SJCRH30 (cell line): Measurements from ENCODE around the gene MCTP2. TPM values are rescaled to one million over a fixed set of nuclear protein-coding genes. Genes with fewer than 3 reads are reported as not detected.

ENCODE experiments used
- DNase-seq, 2 experiments: peaks; one replicate each; pipeline ENCODE4 v3.0.0-alpha.2; 2015 to 2020
- H3K27ac ChIP-seq: fragments of 250-450 bp; sonication (Bioruptor Pico); 2 replicates; pipeline ENCODE4 v1.5.1; 2020; ENCODE audit warnings: mild to moderate bottlenecking, moderate library complexity
- H3K27me3 ChIP-seq: fragments of 250-450 bp; sonication (Bioruptor Pico); 2 replicates; pipeline ENCODE4 v1.5.1; 2020; ENCODE audit warnings: mild to moderate bottlenecking, moderate library complexity
- H3K36me3 ChIP-seq: fragments of 250-450 bp; sonication (Bioruptor Pico); 2 replicates; pipeline ENCODE4 v1.5.1; 2020; ENCODE audit warnings: mild to moderate bottlenecking, moderate library complexity
- H3K4me1 ChIP-seq: fragments of 250-450 bp; sonication (Bioruptor Pico); 2 replicates; pipeline ENCODE4 v1.5.1; 2020; ENCODE audit warnings: mild to moderate bottlenecking, moderate library complexity
- H3K4me3 ChIP-seq: fragments of 250-450 bp; sonication (Bioruptor Pico); 2 replicates; pipeline ENCODE4 v1.5.1; 2020; ENCODE audit warnings: mild to moderate bottlenecking, moderate library complexity
- H3K9me3 ChIP-seq: fragments of 250-450 bp; sonication (Bioruptor Pico); replicated peaks from 2 replicates; pipeline ENCODE4 v1.5.1; 2020; ENCODE audit warnings: mild to moderate bottlenecking, moderate library complexity
- total RNA-seq: library from RNA; depleted of rRNA; stranded (reverse); fragments of >200 nt; shearing (Covaris generic); gene quantifications from 2 replicates; pipeline ENCODE4 v1.2.3, GENCODE V29; 2014; rRNA removed

MCTP2 gene, protein sequence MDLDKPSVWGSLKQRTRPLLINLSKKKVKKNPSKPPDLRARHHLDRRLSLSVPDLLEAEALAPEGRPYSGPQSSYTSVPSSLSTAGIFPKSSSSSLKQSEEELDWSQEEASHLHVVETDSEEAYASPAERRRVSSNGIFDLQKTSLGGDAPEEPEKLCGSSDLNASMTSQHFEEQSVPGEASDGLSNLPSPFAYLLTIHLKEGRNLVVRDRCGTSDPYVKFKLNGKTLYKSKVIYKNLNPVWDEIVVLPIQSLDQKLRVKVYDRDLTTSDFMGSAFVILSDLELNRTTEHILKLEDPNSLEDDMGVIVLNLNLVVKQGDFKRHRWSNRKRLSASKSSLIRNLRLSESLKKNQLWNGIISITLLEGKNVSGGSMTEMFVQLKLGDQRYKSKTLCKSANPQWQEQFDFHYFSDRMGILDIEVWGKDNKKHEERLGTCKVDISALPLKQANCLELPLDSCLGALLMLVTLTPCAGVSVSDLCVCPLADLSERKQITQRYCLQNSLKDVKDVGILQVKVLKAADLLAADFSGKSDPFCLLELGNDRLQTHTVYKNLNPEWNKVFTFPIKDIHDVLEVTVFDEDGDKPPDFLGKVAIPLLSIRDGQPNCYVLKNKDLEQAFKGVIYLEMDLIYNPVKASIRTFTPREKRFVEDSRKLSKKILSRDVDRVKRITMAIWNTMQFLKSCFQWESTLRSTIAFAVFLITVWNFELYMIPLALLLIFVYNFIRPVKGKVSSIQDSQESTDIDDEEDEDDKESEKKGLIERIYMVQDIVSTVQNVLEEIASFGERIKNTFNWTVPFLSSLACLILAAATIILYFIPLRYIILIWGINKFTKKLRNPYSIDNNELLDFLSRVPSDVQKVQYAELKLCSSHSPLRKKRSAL
- total RNA-seq = 0.13 and 0.38 TPM in 2 replicates

DNA sequence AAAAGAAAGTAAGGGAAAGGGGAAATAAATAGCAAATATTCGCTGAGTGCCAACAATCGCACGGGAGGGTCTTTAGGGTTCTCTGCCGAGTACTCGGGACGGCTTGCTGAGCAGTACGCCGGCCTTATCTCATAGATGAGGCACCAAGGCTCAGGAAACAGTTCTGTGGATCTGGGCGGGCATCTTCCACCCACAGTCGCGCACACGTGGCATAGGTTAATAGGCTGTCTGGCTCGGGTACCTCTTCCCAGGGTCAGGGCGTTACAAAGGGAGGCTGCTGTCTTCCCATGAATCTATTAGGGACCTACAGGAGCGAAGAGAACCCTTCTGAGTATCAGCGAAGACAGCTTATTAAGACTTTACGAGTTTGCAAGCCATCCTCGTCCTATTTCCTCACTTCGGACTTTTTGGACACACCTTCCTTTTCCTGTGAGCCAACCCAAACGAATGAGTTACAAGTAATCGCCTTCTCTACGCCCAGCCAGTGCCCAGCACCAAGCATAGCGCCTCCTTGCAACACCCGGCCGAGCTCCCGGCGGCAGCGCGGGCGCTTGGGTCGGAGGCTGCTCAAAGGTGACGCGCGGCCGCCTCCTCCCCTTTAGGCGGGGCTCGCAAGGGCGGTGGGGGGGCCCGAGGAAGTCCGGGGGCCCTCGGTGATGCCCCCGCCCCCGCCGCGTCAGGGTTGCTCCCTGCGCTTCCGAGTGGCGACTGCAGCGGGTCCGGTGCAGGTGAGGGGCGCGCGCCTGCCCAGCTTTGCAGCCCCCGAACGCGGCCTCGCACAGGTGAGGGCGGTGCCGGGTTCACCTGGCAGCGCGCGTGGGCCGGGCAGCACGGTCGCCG is at the start of gene MCTP2:
TSS of gene MCTP2 (plus strand) at position 679 of the 840 bp plus-strand sequence. CDS start 66,705 bp downstream, outside the sequence.
- H3K4me3 ChIP-seq = no peak within 1 kb of the TSS
- no peaks in the 10 kb centered on the region for H3K27me3 ChIP-seq
- H3K4me1 ChIP-seq = no peaks in the 10 kb centered on the region
- no peak within 1 kb of the TSS for H3K27ac ChIP-seq
- H3K36me3 ChIP-seq = no peaks in the 10 kb centered on the region
- DNase-seq = no peak
- H3K9me3 ChIP-seq = no peaks in the 10 kb centered on the region

DNA sequence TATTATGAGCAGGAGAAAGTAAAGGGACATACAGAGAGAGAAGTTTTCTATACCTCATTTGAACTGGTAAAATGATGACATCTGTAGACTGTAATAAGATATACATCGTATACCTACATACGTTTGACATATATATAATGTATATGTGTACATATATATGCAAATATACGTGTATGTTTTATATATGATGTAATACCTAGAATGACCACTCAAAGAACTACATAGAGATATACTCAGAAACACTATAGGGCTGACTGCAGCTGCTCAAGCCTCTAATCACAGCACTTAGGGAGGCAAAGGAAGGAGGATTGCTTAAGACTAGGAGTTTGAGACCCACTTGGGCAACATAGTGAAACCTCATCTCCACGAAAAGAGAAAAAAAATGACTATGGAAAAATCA is 48.5 kb upstream of the MCTP2 start:
- Histone ChIP-seq H3K4me3 (no peak overlapping the region), H3K36me3 (no peaks in the 10 kb centered on the region), H3K9me3 (peaks cover 2% of the 10 kb centered on the region; the same call in 1 of the 2 replicates), H3K27me3 (no peaks in the 10 kb centered on the region), H3K4me1 (no peaks in the 10 kb centered on the region), H3K27ac (no peak overlapping the region)
- no peak for DNase-seq

DNA sequence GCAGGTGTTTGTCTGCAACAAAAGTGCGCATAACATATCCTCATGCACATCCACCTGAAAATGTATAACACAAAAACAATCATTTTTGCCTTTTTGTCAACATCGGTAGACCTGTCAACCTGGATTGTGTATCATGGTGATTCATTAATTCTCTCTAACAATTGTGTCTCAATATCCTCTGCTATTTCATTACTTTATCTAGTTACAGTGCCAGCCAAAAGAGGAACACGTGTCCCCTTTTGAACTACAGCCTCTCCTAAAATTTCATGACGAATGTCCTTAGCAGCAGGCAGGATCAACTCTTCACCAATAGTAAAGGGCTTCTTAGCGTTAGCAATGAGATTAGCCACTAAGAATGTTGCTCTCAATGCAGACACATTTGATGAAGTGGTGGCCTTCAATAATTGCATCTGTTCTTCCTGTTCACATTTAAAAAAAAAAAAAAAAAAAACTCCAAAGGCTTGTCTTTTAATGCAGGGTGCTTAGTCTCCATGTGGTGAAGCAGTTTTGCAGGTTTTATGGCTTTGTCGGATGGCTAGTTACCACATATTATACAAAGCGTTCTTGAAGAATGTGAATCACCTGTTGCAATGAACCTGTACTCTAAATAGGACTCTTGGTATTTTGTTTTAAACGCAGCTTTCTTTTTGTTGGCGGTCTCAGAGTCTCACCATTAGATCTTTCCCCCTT is 45.7 kb upstream of the MCTP2 start:
- no peak overlapping the region for H3K4me3 ChIP-seq
- DNase-seq = no peak
- no peak overlapping the region for H3K27ac ChIP-seq
- no peaks in the 10 kb centered on the region for H3K36me3 ChIP-seq
- H3K9me3 ChIP-seq = no peaks in the 10 kb centered on the region
- no peaks in the 10 kb centered on the region for H3K27me3 ChIP-seq
- H3K4me1 ChIP-seq = no peaks in the 10 kb centered on the region

DNA sequence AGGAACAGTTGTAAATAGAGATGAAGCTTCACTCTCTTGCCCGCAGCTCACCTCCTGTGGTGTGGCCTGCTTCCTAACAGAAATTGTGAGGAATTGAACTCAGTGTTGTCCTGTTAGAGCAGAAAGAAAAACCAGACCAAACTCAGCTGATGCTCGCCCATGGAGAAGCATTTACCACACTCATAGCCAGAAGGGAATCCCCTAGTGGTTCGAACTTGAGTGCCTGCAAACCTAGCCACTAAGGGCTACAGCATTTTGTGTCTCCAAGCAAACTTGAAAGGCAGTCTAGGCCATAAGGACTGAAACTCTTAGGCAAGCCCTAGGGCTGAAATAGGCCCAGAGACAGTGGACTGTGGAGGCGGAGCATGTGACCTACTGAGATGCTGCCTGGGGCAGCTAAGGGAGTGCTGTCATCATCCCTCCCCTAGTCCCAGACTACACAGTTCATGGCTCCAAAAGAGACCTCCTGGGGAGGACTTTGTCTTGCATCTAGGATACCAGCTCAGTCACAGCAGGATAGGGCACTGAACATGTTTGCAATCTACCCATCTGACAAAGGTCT is 44.5 kb upstream of the MCTP2 start:
- DNase-seq = no peak
- no peak overlapping the region for H3K27ac ChIP-seq
- no peaks in the 10 kb centered on the region for H3K4me1 ChIP-seq
- no peak overlapping the region for H3K4me3 ChIP-seq
- no peaks in the 10 kb centered on the region for H3K9me3 ChIP-seq
- no peaks in the 10 kb centered on the region for H3K27me3 ChIP-seq
- H3K36me3 ChIP-seq = no peaks in the 10 kb centered on the region

DNA sequence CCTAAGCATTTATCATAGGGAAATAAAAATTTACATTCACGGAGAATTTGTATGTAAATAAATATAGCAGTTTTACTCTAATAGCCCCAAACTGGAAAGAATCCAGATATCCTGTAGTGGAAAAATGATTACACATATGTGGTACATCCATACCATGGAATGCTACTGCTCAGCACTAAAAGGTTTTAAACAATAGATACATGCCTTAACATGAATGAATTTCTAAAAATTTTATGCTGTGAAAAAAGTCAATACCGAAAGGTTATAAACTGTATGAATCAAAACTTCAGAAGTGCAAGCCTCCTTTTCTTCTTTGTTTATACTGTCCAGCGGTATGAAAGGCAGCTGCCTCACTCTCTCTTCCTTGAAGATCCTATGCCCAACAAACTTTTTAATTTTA is 37.5 kb upstream of the MCTP2 start:
- no peak overlapping the region for H3K4me3 ChIP-seq
- no peaks in the 10 kb centered on the region for H3K9me3 ChIP-seq
- H3K36me3 ChIP-seq = no peaks in the 10 kb centered on the region; the same call in 1 of the 2 replicates
- H3K27me3 ChIP-seq = 0 out of 2 replicates have a peak, but pooled peaks cover 4% of the 10 kb centered on the region
- no peak overlapping the region for H3K27ac ChIP-seq
- H3K4me1 ChIP-seq = no peaks in the 10 kb centered on the region
- DNase-seq = no peak

DNA sequence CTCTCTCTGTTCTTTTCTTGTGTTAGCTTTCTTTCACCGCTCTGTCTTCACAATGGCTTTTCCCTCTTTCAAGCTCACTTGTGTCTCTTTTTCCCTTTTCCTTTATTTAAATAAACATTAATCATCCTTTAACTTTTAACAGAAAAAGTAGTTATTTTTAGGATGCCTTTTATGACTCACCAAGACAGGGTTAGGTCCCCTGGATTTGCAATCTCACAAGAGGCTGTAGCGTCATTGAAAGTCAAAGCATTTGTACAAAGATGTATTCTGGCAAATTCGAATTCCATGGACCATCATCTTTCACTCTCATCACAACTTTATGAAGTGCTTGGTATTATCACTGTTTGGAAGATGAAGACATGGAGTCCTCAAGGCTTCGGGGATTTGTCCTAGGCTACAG is 34.8 kb upstream of the MCTP2 start:
- no peak for DNase-seq
- no peaks in the 10 kb centered on the region for H3K9me3 ChIP-seq

DNA sequence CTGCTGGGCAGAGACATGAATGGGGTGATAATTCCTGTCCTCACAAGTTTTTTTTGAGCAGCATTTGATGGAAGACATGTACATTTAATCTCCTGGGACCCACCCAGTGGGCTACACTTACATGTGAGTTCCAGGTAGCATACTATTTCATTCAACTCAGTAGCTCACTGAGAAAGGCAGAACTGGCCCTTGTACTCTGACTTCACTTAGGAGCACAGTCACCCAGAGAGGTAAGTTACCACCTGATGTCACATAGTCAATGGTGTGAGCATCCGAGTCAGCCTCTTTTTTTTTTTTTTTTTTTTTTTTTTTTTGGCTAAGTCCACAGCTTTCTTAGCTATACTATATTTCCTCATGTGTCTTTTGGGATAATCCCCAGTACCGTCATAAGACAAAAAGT is 32.7 kb upstream of the MCTP2 start:
- no peaks in the 10 kb centered on the region for H3K4me1 ChIP-seq
- no peak overlapping the region for H3K27ac ChIP-seq
- 0 out of 2 replicates have a peak, but pooled peaks cover 4% of the 10 kb centered on the region for H3K27me3 ChIP-seq
- H3K9me3 ChIP-seq = no peaks in the 10 kb centered on the region
- H3K4me3 ChIP-seq = no peak overlapping the region
- no peaks in the 10 kb centered on the region; the same call in 1 of the 2 replicates for H3K36me3 ChIP-seq
- DNase-seq = no peak

More for the DNA sequence above, 34.8 kb upstream of the MCTP2 start:
- H3K27me3 ChIP-seq = 0 out of 2 replicates have a peak, but pooled peaks cover 4% of the 10 kb centered on the region
- no peaks in the 10 kb centered on the region for H3K4me1 ChIP-seq
- no peak overlapping the region for H3K4me3 ChIP-seq
- H3K36me3 ChIP-seq = no peaks in the 10 kb centered on the region; the same call in 1 of the 2 replicates
- no peak overlapping the region for H3K27ac ChIP-seq

DNA sequence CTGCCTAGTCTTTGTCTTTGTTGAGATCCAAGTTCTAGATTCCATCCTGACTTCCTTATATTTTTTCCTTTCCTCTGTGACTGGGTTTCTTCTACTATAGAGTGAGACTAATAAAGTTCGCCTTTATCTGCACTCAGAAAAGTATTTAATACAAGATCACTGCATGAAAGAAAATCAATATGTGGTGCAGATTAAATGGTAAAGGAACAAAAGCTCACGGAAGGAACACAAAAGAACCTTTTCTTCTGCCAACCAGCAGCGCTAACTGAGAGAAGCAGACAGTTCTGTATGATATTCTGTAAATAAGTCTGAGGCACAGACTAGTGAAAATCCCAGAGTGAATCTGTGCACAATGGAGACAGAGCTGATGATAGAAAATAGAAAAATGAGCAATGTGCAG is 31.6 kb upstream of the MCTP2 start:
- H3K9me3 ChIP-seq = no peaks in the 10 kb centered on the region
- no peak overlapping the region for H3K4me3 ChIP-seq
- no peak overlapping the region for H3K27ac ChIP-seq
- DNase-seq = no peak
- no peaks in the 10 kb centered on the region for H3K4me1 ChIP-seq
- 0 out of 2 replicates have a peak, but pooled peaks cover 4% of the 10 kb centered on the region for H3K27me3 ChIP-seq
- no peaks in the 10 kb centered on the region; the same call in 1 of the 2 replicates for H3K36me3 ChIP-seq

DNA sequence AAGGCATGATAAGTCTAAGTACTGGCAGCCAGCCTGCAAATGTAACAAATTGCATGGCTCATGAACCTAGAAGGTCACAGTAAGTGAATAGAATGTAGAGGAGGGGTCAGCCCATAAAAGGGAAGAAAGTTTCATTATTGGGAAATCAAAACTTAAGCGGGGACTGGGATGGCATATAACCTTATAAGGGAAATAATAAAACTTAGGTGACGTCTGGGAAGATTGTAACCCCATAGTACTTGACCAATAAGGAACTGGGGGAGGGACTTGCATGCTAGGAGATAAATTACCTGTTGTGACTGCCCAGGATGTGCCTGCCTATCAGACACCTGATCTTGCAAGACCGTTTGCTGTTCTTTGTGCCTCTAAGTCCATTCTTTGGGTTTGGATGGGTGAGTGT is 28.1 kb upstream of the MCTP2 start:
- H3K27me3 ChIP-seq = no peaks in the 10 kb centered on the region
- no peaks in the 10 kb centered on the region for H3K9me3 ChIP-seq
- no peaks in the 10 kb centered on the region; the same call in 1 of the 2 replicates for H3K36me3 ChIP-seq
- H3K4me3 ChIP-seq = no peak overlapping the region
- H3K27ac ChIP-seq = no peak overlapping the region
- no peak for DNase-seq
- H3K4me1 ChIP-seq = 0 out of 2 replicates have a peak, but pooled peaks cover 5% of the 10 kb centered on the region

DNA sequence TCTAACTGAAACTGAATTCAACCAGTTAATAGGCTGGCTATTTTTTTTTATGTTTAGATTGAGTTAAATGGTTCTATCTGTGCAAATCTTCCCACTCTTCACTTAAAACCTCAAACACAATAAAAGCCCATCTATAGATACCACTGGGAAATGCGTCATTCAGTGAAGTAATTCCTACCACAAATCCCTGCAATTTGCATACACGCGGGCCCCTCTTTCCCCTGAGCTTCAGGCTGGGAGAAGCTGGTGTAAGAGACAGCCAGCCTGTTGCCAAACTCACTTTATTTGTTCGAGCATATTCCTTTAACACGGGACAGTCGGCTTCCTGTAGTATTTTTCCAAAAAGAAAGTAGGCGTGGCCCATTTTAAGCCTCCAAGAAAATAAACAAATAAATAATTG is 26.0 kb upstream of the MCTP2 start:
- Histone ChIP-seq H3K27me3 (no peaks in the 10 kb centered on the region), H3K4me1 (0 out of 2 replicates have a peak, but pooled peaks cover 5% of the 10 kb centered on the region), H3K9me3 (0 out of 2 replicates have a peak, but pooled peaks cover 3% of the 10 kb centered on the region), H3K36me3 (no peaks in the 10 kb centered on the region), H3K4me3 (no peak overlapping the region), H3K27ac (no peak overlapping the region)
- peak; percentile 33 to 57 for DNase-seq

DNA sequence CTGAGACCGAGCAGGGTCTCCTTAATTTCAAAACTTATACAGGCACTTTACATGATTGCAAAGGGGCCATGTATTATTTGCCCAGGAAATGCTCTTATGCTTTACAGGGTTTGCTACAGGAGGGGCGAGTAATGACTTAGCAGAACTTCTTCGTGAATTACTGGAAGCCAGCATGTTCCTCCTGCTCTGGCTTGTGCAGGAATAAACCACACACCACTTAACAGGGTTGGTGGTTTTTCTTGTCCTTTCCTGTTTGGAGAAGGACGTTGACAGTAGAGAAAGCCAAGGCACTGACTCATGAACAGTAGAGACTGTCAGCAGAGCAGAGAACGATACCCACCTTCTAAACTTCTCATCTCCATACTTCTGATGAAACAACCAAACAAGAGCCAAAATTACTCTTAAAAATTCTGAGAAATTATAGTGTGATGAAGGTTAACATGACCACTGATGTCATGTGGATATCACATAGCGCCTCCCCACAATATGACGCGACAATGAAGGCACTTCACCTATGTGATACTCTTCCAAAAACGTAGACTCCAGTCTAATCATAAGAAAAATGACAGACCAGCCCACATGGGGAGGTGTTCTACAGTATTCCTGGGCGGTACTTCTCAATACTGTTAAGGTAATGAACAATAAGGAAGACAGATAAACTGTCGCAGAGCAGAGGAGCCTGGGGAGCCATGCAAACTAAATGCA is 24.7 kb upstream of the MCTP2 start:
- H3K4me3 ChIP-seq = no peak overlapping the region
- H3K36me3 ChIP-seq = no peaks in the 10 kb centered on the region
- H3K27me3 ChIP-seq = no peaks in the 10 kb centered on the region
- 0 out of 2 replicates have a peak, but pooled peaks cover 3% of the 10 kb centered on the region for H3K9me3 ChIP-seq
- peak in 1 of 2 experiments; percentile 15 for DNase-seq
- H3K27ac ChIP-seq = no peak overlapping the region
- H3K4me1 ChIP-seq = 0 out of 2 replicates have a peak, but pooled peaks cover 5% of the 10 kb centered on the region

DNA sequence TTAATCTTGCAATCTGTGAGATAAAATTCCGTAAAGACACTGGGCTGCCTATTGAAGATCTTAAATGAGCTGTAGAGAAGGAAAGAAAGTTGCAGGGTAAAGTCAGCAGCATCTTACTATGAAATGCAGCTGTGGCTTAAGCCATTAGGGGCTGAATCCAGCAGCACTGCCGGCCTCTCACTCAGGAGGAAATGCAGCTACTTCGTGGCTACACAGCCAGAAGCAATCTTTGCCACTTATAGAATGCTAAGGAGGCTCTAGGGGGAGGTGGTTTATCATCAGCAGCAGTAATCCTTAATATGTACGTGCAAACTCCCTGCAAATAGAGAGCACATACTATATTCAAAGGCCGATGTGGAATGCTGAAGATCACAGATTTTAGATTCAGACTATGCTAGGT is 19.1 kb upstream of the MCTP2 start:
- Histone ChIP-seq H3K27me3 (no peaks in the 10 kb centered on the region), H3K27ac (no peak overlapping the region), H3K36me3 (no peaks in the 10 kb centered on the region), H3K4me1 (no peaks in the 10 kb centered on the region), H3K4me3 (no peak overlapping the region), H3K9me3 (0 out of 2 replicates have a peak, but pooled peaks cover 3% of the 10 kb centered on the region)
- DNase-seq = no peak

DNA sequence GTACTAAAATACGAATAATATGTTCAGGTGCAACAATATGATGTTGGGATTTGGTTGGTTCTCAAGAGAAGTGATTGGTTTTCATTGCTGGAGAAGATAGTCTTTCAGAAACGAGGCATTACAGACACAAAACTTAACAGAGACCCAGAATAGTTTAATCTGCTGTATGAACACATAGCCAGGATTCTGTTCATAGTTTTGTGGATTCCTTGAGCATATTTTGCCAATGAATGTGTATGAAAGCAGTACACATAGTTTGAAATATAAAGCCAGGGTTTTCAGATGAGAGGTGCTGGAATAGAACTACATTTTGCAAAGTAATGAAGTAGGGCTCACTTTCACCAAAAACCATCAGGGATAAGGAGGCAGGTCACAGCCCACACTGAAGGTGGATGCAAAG is 5.7 kb upstream of the MCTP2 start:
- Histone ChIP-seq H3K27ac (no peak overlapping the region), H3K4me1 (no peaks in the 10 kb centered on the region), H3K27me3 (no peaks in the 10 kb centered on the region), H3K9me3 (no peaks in the 10 kb centered on the region), H3K4me3 (no peak overlapping the region), H3K36me3 (no peaks in the 10 kb centered on the region)
- no peak for DNase-seq
